HepG2 (cell line): Measurements from ENCODE around the gene NPC1. TPM values are rescaled to one million over a fixed set of nuclear protein-coding genes. Genes with fewer than 3 reads are reported as not detected.

ENCODE experiments used
- ARNT ChIP-seq: fragments of 450-650 bp; IDR thresholded peaks from 2 replicates; pipeline ENCODE4 v1.6.1; 2017
- FLYWCH1 ChIP-seq: sonication (generic); formaldehyde crosslinking; IDR thresholded peaks from 2 replicates; pipeline ENCODE4 v1.8.1; 2023; ENCODE audit warnings: mild to moderate bottlenecking, missing genetic modification reagents
- KAT8 ChIP-seq: IDR thresholded peaks from 2 replicates; pipeline ENCODE4 v1.6.1; 2016; ENCODE audit warnings: missing genetic modification reagents, missing compliant biosample characterization
- KMT2B ChIP-seq: IDR thresholded peaks from 2 replicates; pipeline ENCODE4 v1.6.1; 2016; ENCODE audit warnings: missing genetic modification reagents, missing compliant biosample characterization
- NPAS2 ChIP-seq: sonication (generic); formaldehyde crosslinking; IDR thresholded peaks from 2 replicates; pipeline ENCODE4 v1.8.0; 2022; ENCODE audit warnings: mild to moderate bottlenecking, missing genetic modification reagents, borderline replicate concordance
- RBAK ChIP-seq: sonication (generic); formaldehyde crosslinking; IDR thresholded peaks from 2 replicates; pipeline ENCODE4 v1.5.1; 2020; ENCODE audit warnings: mild to moderate bottlenecking, missing genetic modification reagents
- RCOR2 ChIP-seq: IDR thresholded peaks from 2 replicates; pipeline ENCODE4 v1.6.1; 2016; ENCODE audit warnings: missing biosample characterization, missing genetic modification reagents
- SMC3 ChIP-seq: IDR thresholded peaks from 2 replicates; pipeline ENCODE4 v1.6.1; 2011; ENCODE audit warnings: low read length, improper control_type of control experiment
- ZBTB21 ChIP-seq: sonication (generic); formaldehyde crosslinking; IDR thresholded peaks from 2 replicates; pipeline ENCODE4 v1.4.0; 2020; ENCODE audit warnings: missing genetic modification reagents
- ZNF24 ChIP-seq: fragments of 450-650 bp; IDR thresholded peaks from 2 replicates; pipeline ENCODE4 v1.6.1; 2017; ENCODE audit warnings: antibody characterized with exemption, mild to moderate bottlenecking
- ZNF567 ChIP-seq: sonication (generic); formaldehyde crosslinking; IDR thresholded peaks from 2 replicates; pipeline ENCODE4 v1.8.1; 2023; ENCODE audit warnings: mild to moderate bottlenecking, missing genetic modification reagents, borderline replicate concordance
- ZNF607 ChIP-seq: sonication (generic); formaldehyde crosslinking; IDR thresholded peaks from 2 replicates; pipeline ENCODE4 v1.5.1; 2020; ENCODE audit warnings: missing genetic modification reagents, mild to moderate bottlenecking, borderline replicate concordance
- ZNF660 ChIP-seq: sonication (generic); formaldehyde crosslinking; IDR thresholded peaks from 2 replicates; pipeline ENCODE4 v1.5.1; 2020; ENCODE audit warnings: mild to moderate bottlenecking, low read depth, missing genetic modification reagents, borderline replicate concordance
- ZNF746 ChIP-seq: sonication (generic); formaldehyde crosslinking; IDR thresholded peaks from 2 replicates; pipeline ENCODE4 v1.8.0; 2022; ENCODE audit warnings: mild to moderate bottlenecking, missing genetic modification reagents
- ZNF841 ChIP-seq: sonication (generic); formaldehyde crosslinking; IDR thresholded peaks from 2 replicates; pipeline ENCODE4 v1.8.1; 2023; ENCODE audit warnings: missing genetic modification reagents, borderline replicate concordance
- ZNF879 ChIP-seq: sonication (generic); formaldehyde crosslinking; IDR thresholded peaks from 2 replicates; pipeline ENCODE4 v1.8.1; 2023; ENCODE audit warnings: missing genetic modification reagents
- polyA plus RNA-seq, 8 experiments: library from polyadenylated mRNA; depleted of rRNA in 3 of 8; stranded (reverse) in 7 of 8; unstranded in 1 of 8; fragments of >200 nt; fragmentation: Illumina TruSeq in 4 of 8; extraction: Trizol in 4 of 8; gene quantifications; 2 replicates each; pipeline versions ENCODE4 v1.2.1 to v1.2.3, GENCODE V29; 2011 to 2016; ENCODE audit warnings: low read depth in 4 of 8, missing spikeins in 1 of 8, mixed read lengths in 1 of 8; ENCODE audit not compliant: insufficient read depth in 1 of 8
- total RNA-seq, 5 experiments: library from RNA; depleted of rRNA; stranded (reverse); fragments of >200 nt; fragmentation: Illumina TruSeq; extraction: Trizol; gene quantifications; 2 replicates each; pipeline ENCODE4 v1.2.3, GENCODE V29; 2016; ENCODE audit warnings: low read depth in 1 of 5
- TF ChIP-seq, protein P1 (sequence below): sonication (generic); formaldehyde crosslinking; IDR thresholded peaks from 2 replicates; pipeline ENCODE4 v1.4.0; 2020; ENCODE audit warnings: missing genetic modification reagents
- TF ChIP-seq, protein P2 (sequence below): sonication (generic); formaldehyde crosslinking; IDR thresholded peaks from 2 replicates; pipeline ENCODE4 v1.4.0; 2020; ENCODE audit warnings: missing genetic modification reagents, borderline replicate concordance
- TF ChIP-seq, protein P3 (sequence below): sonication (generic); formaldehyde crosslinking; IDR thresholded peaks from 2 replicates; pipeline ENCODE4 v1.4.0; 2020; ENCODE audit warnings: missing genetic modification reagents; ENCODE audit errors: not compliant biosample characterization
- TF ChIP-seq, protein P4 (sequence below): sonication (generic); formaldehyde crosslinking; IDR thresholded peaks from 2 replicates; pipeline ENCODE4 v1.5.0; 2020; ENCODE audit warnings: missing genetic modification reagents, mild to moderate bottlenecking, borderline replicate concordance
- TF ChIP-seq, protein P5 (sequence below): sonication (generic); formaldehyde crosslinking; IDR thresholded peaks from 2 replicates; pipeline ENCODE4 v1.5.1; 2020; ENCODE audit warnings: missing genetic modification reagents, mild to moderate bottlenecking, borderline replicate concordance

Gene NPC1
- total and polyA plus RNA-seq, 2 of the 13 experiments (the other 11 are each of a cell fraction or from before 2014, with no cell fraction given), result 46.5 to 114 TPM

DNA sequence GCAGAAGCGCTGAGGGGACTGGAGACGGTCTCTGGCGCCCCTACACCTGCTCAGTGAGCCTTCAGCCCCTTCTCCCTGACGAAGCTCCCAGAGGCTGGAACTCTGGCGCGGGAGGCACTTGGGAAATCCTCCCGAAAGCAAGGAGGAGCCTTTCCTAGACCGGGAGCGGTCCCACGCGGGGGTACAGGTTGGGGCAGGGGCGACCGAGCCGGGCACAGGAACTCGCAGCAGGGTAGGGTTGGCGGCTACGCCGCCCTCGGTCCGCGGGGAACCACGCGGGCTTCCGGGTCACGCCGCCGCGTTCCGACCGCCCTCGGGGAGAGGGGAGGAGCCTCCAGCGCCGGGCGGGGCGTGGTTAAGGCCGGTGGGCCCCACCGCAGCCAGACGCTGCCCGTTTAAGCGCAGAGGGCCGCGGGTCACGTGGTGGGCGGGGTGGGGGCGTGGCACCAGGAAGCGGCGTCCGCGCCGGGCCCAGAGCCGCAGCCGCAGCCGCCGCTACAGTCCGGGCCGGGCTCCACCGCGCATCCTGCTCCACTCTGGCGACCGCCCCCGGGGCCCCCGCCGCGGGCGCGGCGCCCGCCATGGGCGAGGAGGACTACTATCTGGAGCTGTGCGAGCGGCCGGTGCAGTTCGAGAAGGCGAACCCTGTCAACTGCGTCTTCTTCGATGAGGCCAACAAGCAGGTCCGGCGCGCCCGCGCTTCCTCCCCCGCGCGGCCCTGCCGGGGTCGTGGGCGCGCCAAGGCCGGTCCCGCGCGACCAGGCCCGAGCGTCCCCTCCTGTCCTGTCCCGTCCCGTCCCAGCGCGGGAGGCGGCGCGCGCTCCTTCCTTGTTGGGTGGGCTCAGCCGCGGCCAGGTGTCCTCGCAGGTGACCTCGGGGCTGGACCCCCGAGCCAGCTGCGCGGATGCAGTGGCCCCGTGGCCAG, 83.0 kb downstream of the NPC1 start, which contains the start of gene RMC1 (continued):
- TF ChIP-seq ZNF24 (0 out of 2 replicates have a peak, but pooled peaks have one; percentile 22), RBAK (CRISPR knock-in tag) (no peak), ZNF841 (CRISPR knock-in tag) (no peak), NPAS2 (CRISPR knock-in tag) (no peak), KAT8 (CRISPR knock-in tag) (peak; percentile 87), KMT2B (CRISPR knock-in tag) (peak; percentile 56; the same call in 1 of the 2 replicates), ZNF660 (CRISPR knock-in tag) (no peak), SMC3 (no peak), FLYWCH1 (CRISPR knock-in tag) (0 out of 2 replicates have a peak, but pooled peaks have one; percentile 75), RCOR2 (CRISPR knock-in tag) (no peak), ZNF567 (0 out of 2 replicates have a peak, but pooled peaks have one; percentile 61), ARNT (no peak), ZNF879 (CRISPR knock-in tag) (no peak), ZNF746 (CRISPR knock-in tag) (no peak), ZNF607 (CRISPR knock-in tag) (peak; percentile 92), ZBTB21 (CRISPR knock-in tag) (no peak)
- TF ChIP-seq, protein P1, sequence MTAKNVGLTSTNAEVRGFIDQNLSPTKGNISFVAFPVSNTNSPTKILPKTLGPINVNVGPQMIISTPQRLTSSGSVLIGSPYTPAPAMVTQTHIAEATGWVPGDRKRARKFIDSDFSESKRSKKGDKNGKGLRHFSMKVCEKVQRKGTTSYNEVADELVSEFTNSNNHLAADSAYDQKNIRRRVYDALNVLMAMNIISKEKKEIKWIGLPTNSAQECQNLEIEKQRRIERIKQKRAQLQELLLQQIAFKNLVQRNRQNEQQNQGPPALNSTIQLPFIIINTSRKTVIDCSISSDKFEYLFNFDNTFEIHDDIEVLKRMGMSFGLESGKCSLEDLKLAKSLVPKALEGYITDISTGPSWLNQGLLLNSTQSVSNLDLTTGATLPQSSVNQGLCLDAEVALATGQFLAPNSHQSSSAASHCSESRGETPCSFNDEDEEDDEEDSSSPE (CRISPR knock-in tag), result peak; percentile 54; the same call in 1 of the 2 replicates
- TF ChIP-seq, protein P2, sequence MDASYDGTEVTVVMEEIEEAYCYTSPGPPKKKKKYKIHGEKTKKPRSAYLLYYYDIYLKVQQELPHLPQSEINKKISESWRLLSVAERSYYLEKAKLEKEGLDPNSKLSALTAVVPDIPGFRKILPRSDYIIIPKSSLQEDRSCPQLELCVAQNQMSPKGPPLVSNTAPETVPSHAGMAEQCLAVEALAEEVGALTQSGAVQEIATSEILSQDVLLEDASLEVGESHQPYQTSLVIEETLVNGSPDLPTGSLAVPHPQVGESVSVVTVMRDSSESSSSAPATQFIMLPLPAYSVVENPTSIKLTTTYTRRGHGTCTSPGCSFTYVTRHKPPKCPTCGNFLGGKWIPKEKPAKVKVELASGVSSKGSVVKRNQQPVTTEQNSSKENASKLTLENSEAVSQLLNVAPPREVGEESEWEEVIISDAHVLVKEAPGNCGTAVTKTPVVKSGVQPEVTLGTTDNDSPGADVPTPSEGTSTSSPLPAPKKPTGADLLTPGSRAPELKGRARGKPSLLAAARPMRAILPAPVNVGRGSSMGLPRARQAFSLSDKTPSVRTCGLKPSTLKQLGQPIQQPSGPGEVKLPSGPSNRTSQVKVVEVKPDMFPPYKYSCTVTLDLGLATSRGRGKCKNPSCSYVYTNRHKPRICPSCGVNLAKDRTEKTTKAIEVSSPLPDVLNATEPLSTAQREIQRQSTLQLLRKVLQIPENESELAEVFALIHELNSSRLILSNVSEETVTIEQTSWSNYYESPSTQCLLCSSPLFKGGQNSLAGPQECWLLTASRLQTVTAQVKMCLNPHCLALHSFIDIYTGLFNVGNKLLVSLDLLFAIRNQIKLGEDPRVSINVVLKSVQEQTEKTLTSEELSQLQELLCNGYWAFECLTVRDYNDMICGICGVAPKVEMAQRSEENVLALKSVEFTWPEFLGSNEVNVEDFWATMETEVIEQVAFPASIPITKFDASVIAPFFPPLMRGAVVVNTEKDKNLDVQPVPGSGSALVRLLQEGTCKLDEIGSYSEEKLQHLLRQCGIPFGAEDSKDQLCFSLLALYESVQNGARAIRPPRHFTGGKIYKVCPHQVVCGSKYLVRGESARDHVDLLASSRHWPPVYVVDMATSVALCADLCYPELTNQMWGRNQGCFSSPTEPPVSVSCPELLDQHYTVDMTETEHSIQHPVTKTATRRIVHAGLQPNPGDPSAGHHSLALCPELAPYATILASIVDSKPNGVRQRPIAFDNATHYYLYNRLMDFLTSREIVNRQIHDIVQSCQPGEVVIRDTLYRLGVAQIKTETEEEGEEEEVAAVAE (CRISPR knock-in tag), result no peak; the same call in 1 of the 2 replicates
- TF ChIP-seq, protein P3, sequence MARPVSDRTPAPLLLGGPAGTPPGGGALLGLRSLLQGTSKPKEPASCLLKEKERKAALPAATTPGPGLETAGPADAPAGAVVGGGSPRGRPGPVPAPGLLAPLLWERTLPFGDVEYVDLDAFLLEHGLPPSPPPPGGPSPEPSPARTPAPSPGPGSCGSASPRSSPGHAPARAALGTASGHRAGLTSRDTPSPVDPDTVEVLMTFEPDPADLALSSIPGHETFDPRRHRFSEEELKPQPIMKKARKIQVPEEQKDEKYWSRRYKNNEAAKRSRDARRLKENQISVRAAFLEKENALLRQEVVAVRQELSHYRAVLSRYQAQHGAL, result no peak
- TF ChIP-seq, protein P4, sequence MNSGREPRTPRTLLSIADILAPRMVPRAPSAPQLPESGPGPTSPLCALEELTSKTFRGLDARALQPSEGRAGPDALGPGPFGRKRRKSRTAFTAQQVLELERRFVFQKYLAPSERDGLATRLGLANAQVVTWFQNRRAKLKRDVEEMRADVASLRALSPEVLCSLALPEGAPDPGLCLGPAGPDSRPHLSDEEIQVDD (CRISPR knock-in tag), result no peak
- TF ChIP-seq, protein P5, sequence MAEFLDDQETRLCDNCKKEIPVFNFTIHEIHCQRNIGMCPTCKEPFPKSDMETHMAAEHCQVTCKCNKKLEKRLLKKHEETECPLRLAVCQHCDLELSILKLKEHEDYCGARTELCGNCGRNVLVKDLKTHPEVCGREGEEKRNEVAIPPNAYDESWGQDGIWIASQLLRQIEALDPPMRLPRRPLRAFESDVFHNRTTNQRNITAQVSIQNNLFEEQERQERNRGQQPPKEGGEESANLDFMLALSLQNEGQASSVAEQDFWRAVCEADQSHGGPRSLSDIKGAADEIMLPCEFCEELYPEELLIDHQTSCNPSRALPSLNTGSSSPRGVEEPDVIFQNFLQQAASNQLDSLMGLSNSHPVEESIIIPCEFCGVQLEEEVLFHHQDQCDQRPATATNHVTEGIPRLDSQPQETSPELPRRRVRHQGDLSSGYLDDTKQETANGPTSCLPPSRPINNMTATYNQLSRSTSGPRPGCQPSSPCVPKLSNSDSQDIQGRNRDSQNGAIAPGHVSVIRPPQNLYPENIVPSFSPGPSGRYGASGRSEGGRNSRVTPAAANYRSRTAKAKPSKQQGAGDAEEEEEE (CRISPR knock-in tag), result no peak
